K562 (cell line): ENCODE results near the gene CDC42BPB. TPM values are rescaled to one million over a fixed set of nuclear protein-coding genes. Genes with fewer than 3 reads are reported as not detected.

Source experiments
- ATAC-seq: fragments of 200-7000 bp; cut with Tn5 transposase; 3 replicates; pipeline ENCODE4 v1.9.1; 2020; ENCODE audit warnings: moderate library complexity
- BruUV-seq: library from RNA; stranded (reverse); fragments of 400-500 nt; replicated peaks from 2 replicates; lab custom pipeline; 2021; lab: Mats Ljungman, UMichigan
- CTCF ChIA-PET: fragments of 300-600 bp; formaldehyde crosslinking; extraction: SDS; loops from one replicate; lab custom pipeline; 2021; ENCODE audit warnings: low intra/inter-chr PET ratio; lab: Yijun Ruan, JAX
- POLR2A ChIA-PET: fragments of 300-600, 350-650 bp; sonication (Branson Sonifier 250); formaldehyde crosslinking; extraction: SDS; loops from one replicate; lab custom pipeline; 2021; ENCODE audit warnings: antibody characterized with exemption, inconsistent platforms; lab: Yijun Ruan, JAX
- DNase-seq, 4 experiments: peaks; one replicate each; pipeline versions ENCODE4 v3.0.0 to v3.0.0-alpha.2; 2011 to 2018; ENCODE audit warnings: low spot score in 3 of 4, mixed read lengths in 3 of 4; ENCODE audit errors: extremely low read depth in 1 of 4
- FAIRE-seq: peaks from 2 replicates; lab custom pipeline; 2011; peaks lifted over from hg19 to GRCh38; lab: Jason Lieb, UNC
- H2AFZ ChIP-seq: 2 replicates; pipeline ENCODE4 v1.6.0; 2011; ENCODE audit warnings: low read depth, low read length, control low read depth, inconsistent platforms
- H3K27ac ChIP-seq: fragments of 200-600 bp; 3 replicates; pipeline ENCODE4 v1.8.0; 2011; ENCODE audit warnings: low read depth, mild to moderate bottlenecking, control low read depth, inconsistent platforms, low read length, moderate library complexity, mixed read lengths; ENCODE audit errors: extremely low read depth
- H3K27me3 ChIP-seq, 2 experiments: fragments of 300-600 bp in 1 of 2; 2 replicates in 1 of 2; 3 replicates in 1 of 2; pipeline versions ENCODE4 v1.6.0 to v1.8.0; 2011; ENCODE audit warnings: inconsistent platforms in 2 of 2, low read length in 2 of 2, mild to moderate bottlenecking in 1 of 2, mixed read lengths in 1 of 2, moderate library complexity in 1 of 2; ENCODE audit not compliant: control insufficient read depth in 2 of 2, insufficient read depth in 2 of 2
- H3K36me3 ChIP-seq: fragments of 300-600 bp; 3 replicates; pipeline ENCODE4 v1.8.0; 2011; ENCODE audit warnings: mild to moderate bottlenecking, low read length, inconsistent platforms; ENCODE audit not compliant: control insufficient read depth, insufficient read depth
- H3K4me1 ChIP-seq, 2 experiments: fragments of 200-600 bp in 1 of 2; replicated peaks in 1 of 2; 2 replicates in 1 of 2; 3 replicates in 1 of 2; pipeline versions ENCODE4 v1.5.1 to v1.8.0; 2011; ENCODE audit warnings: inconsistent platforms in 2 of 2, low read length in 2 of 2, mild to moderate bottlenecking in 1 of 2, mixed read lengths in 1 of 2, moderate library complexity in 1 of 2; ENCODE audit not compliant: control insufficient read depth in 2 of 2, insufficient read depth in 2 of 2
- H3K4me2 ChIP-seq: 2 replicates; pipeline ENCODE4 v1.6.1; 2011; ENCODE audit warnings: low read length, control low read depth, inconsistent platforms, mixed read lengths; ENCODE audit not compliant: insufficient read depth
- H3K4me3 ChIP-seq: fragments of 200-600 bp; sonication (generic), shearing (Covaris generic); 2 replicates; pipeline ENCODE4 v1.5.1; 2016; ENCODE audit warnings: control low read depth, inconsistent platforms
- H3K79me2 ChIP-seq: fragments of 200-600 bp; 3 replicates; pipeline ENCODE4 v1.8.0; 2011; ENCODE audit warnings: low read length, inconsistent platforms; ENCODE audit not compliant: control insufficient read depth, insufficient read depth
- H3K9ac ChIP-seq, 2 experiments: 2 replicates each; pipeline versions ENCODE4 v1.6.0 to v1.6.1; 2011; ENCODE audit warnings: low read depth in 2 of 2, low read length in 2 of 2, control low read depth in 1 of 2, inconsistent platforms in 1 of 2, mild to moderate bottlenecking in 1 of 2, mixed read lengths in 1 of 2; ENCODE audit not compliant: insufficient read depth in 1 of 2
- H3K9me1 ChIP-seq: one replicate; pipeline ENCODE4 v1.6.0; 2011; ENCODE audit warnings: inconsistent platforms, mild to moderate bottlenecking, low read length, moderate library complexity; ENCODE audit not compliant: control insufficient read depth, insufficient read depth
- H3K9me3 ChIP-seq: replicated peaks from 2 replicates; pipeline ENCODE4 v1.5.1; 2011; ENCODE audit warnings: low read depth, low read length, inconsistent platforms; ENCODE audit not compliant: control insufficient read depth, insufficient read depth
- H4K20me1 ChIP-seq: replicated peaks from 2 replicates; pipeline ENCODE4 v1.6.1; 2011; ENCODE audit warnings: low read length, inconsistent platforms, mixed read lengths; ENCODE audit not compliant: control insufficient read depth, insufficient read depth
- CBX8 ChIP-seq: fragments of 200-600 bp; sonication (generic); IDR thresholded peaks from 2 replicates; pipeline ENCODE4 v1.6.1; 2012; ENCODE audit warnings: borderline replicate concordance, mixed run types, low read depth, mild to moderate bottlenecking, moderate library complexity, mixed read lengths, low read length, control low read depth, inconsistent platforms; ENCODE audit not compliant: poor library complexity, severe bottlenecking; ENCODE audit errors: extremely low read depth
- HDAC8 ChIP-seq: fragments of 450-650 bp; IDR thresholded peaks from 2 replicates; pipeline ENCODE4 v1.6.1; 2016; ENCODE audit warnings: mild to moderate bottlenecking, missing genetic modification characterization, moderate library complexity, missing compliant biosample characterization
- HES1 ChIP-seq: fragments of 450-650 bp; IDR thresholded peaks from 2 replicates; pipeline ENCODE4 v1.6.1; 2016; ENCODE audit warnings: low read depth, mild to moderate bottlenecking, moderate library complexity
- MCM2 ChIP-seq: fragments of 450-650 bp; IDR thresholded peaks from 2 replicates; pipeline ENCODE4 v1.6.1; 2017; ENCODE audit warnings: low read depth, mild to moderate bottlenecking
- PBX2 ChIP-seq, 2 experiments: IDR thresholded peaks in 1 of 2; conservative IDR thresholded peaks in 1 of 2; 2 replicates each; pipeline ENCODE4 v1.6.1; 2016; ENCODE audit warnings: low read depth in 2 of 2, mild to moderate bottlenecking in 1 of 2, missing compliant biosample characterization in 1 of 2, missing genetic modification characterization in 1 of 2, moderate library complexity in 1 of 2
- POLR3A ChIP-seq: IDR thresholded peaks from 2 replicates; pipeline ENCODE4 v1.6.1; 2011; ENCODE audit warnings: borderline replicate concordance, mild to moderate bottlenecking, moderate library complexity; ENCODE audit not compliant: insufficient read length, insufficient read depth; ENCODE audit errors: extremely low read depth
- THAP12 ChIP-seq: fragments of 250-450 bp; sonication (Bioruptor Pico); IDR thresholded peaks from 2 replicates; pipeline ENCODE4 v1.9.0; 2021; ENCODE audit warnings: mild to moderate bottlenecking, inconsistent platforms
- TRIM28 ChIP-seq: fragments of 450-650 bp; IDR thresholded peaks from 2 replicates; pipeline ENCODE4 v1.6.1; 2017
- ZNF184 ChIP-seq: sonication (generic); formaldehyde crosslinking; IDR thresholded peaks from 2 replicates; pipeline ENCODE4 v1.5.0; 2020; ENCODE audit warnings: missing genetic modification reagents
- ZNF398 ChIP-seq: fragments of 250-450 bp; sonication (Bioruptor Pico); IDR thresholded peaks from 2 replicates; pipeline ENCODE4 v1.8.0; 2021; ENCODE audit warnings: moderate library complexity, mild to moderate bottlenecking, inconsistent platforms
- WGBS: fragments of 100-300 bp; shearing (Covaris generic); methylation state at CpG from one replicate; pipeline ENCODE4 v1.1.6; 2016; ENCODE audit warnings: low coverage, mixed read lengths; ENCODE audit not compliant: insufficient coverage; ENCODE audit errors: missing lambda C conversion rate; 5-methylcytosine and 5-hydroxymethylcytosine counted together
- in situ Hi-C: fragments of 300-500 bp; cut with MboI; formaldehyde crosslinking; loops from 4 replicates; pipeline ENCODE4 v1.15.0; 2018; ENCODE audit warnings: inconsistent platforms, mixed read lengths
- intact Hi-C: fragments of 100-400 bp; cut with micrococcal nuclease; formaldehyde crosslinking; loops from 2 replicates; pipeline ENCODE4 v1.14.2; 2022
- polyA plus RNA-seq, 8 experiments: library from polyadenylated mRNA; depleted of rRNA in 4 of 8; stranded (reverse) in 5 of 8; unstranded in 3 of 8; fragments of >200 nt; fragmentation: Nextera tagmentation in 2 of 8; fragmentation: Illumina TruSeq in 1 of 8; extraction: Ambion mirVana in 2 of 8; extraction: Trizol in 1 of 8; gene quantifications; 2 replicates each; pipeline versions ENCODE4 v1.2.1 to v1.2.3, GENCODE V29; 2011 to 2014; ENCODE audit warnings: inconsistent platforms in 1 of 8, missing spikeins in 1 of 8
- total RNA-seq, 7 experiments: library from RNA; depleted of rRNA in 6 of 7; stranded (reverse); fragments of >200 nt in 6 of 7; fragmentation: Illumina TruSeq in 2 of 7; extraction: Trizol in 2 of 7; gene quantifications; 2 replicates each; pipeline versions ENCODE4 v1.2.1 to v1.2.3, GENCODE V29; 2011 to 2021; ENCODE audit warnings: low replicate concordance in 1 of 7

Gene CDC42BPB
- total and polyA plus RNA-seq, 9 of the 15 experiments (the other 6 are each of a cell fraction or from before 2014, with no cell fraction given): 0.07 to 24.3 (median 12.6) TPM

- no TSS peak for BruUV-seq
- H3K27ac ChIP-seq: peak overlapping the region; percentile 56
- ChIA-PET POLR2A (no interaction called here), CTCF (no interaction called here)
- peak overlapping the region; percentile 92 for H2AFZ ChIP-seq
- no peaks in the 10 kb centered on the region for H3K36me3 ChIP-seq
- H4K20me1 ChIP-seq: no peaks in the 10 kb centered on the region
- H3K4me3 ChIP-seq: peak overlapping the region; percentile 35
- in situ Hi-C loops (no loop called here), intact Hi-C loops (no loop called here)
- H3K27me3 ChIP-seq: no peaks in the 10 kb centered on the region
- DNase-seq (peak; percentile 81 to 95 (median 92)), ATAC-seq (peak; percentile 92), FAIRE-seq (no peak)
- H3K9me3 ChIP-seq: no peaks in the 10 kb centered on the region
- peak overlapping the region; percentile 58 for H3K4me2 ChIP-seq
- H3K4me1 ChIP-seq: peaks cover 8 to 73% of the 10 kb centered on the region in 2 experiments; a peak in 4 of 5 replicates
- WGBS: 13% methylated on average over 18 of the region's 69 CpGs
- no peaks in the 10 kb centered on the region for H3K79me2 ChIP-seq
- no peaks in the 10 kb centered on the region for H3K9me1 ChIP-seq
- H3K9ac ChIP-seq: peak overlapping the region; percentile 56 to 86
- TF ChIP-seq MCM2 (no peak), THAP12 (CRISPR knock-in tag) (no peak), ZNF184 (CRISPR knock-in tag) (no peak), CBX8 (no peak), TRIM28 (no peak), ZNF398 (CRISPR knock-in tag) (no peak), HES1 (no peak), POLR3A (no peak), PBX2 (CRISPR knock-in tag; IDR thresholded peaks at IDR 0.05; ENCODE audit: low read depth) (no peak), PBX2 (tag; conservative IDR thresholded peaks at IDR 0.05; ENCODE audit: low read depth) (no peak), HDAC8 (tag) (no peak)
Observed at GRCh38 chr14:103091041-103091882, 33.9 kb upstream of the CDC42BPB start.
